Measurements from ENCODE around the gene PCOLCE2. TPM values are rescaled to one million over a fixed set of nuclear protein-coding genes. Genes with fewer than 3 reads are reported as not detected.
"Not testable (repeated sequence)": the region's sequence is repeated elsewhere in the genome, so short reads cannot be mapped to it uniquely, and the experiment has no call there.

Gene PCOLCE2
- total RNA-seq, 1 experiment from 2014 or later = 23.9 TPM

- Histone ChIP-seq H3K36me3 (ENCODE audit: low read depth, low read length) (no peaks in the 10 kb centered on the region), H3F3A (ENCODE audit: low read length, unreplicated experiment) (no peaks in the 10 kb centered on the region), H2AFZ (ENCODE audit: low read length) (no peak overlapping the region), H4K20me1 (ENCODE audit: low read length) (no peaks in the 10 kb centered on the region), H3K9me3 (ENCODE audit: low read length) (no peaks in the 10 kb centered on the region), H3K9me2 (replicated peaks; ENCODE audit: low read length) (no peaks in the 10 kb centered on the region), H3K27me3 (ENCODE audit: low read length) (no peaks in the 10 kb centered on the region), H3K9ac (ENCODE audit: low read length) (no peak overlapping the region), H3K4me1 (ENCODE audit: insufficient read depth, low read length) (peaks cover 17% of the 10 kb centered on the region), H3K27ac (ENCODE audit: low read length) (peak overlapping the region; percentile 53), H3K79me2 (ENCODE audit: low read length) (0 out of 2 replicates have a peak, but pooled peaks cover 6% of the 10 kb centered on the region), H3K4me3 (ENCODE audit: low read length) (peak overlapping the region; percentile 78; the same call in 1 of the 2 replicates), H3K4me2 (ENCODE audit: low read length) (peak overlapping the region; percentile 92)
- BruUV-seq (replicated peaks) = no TSS peak
- CTCF ChIA-PET = no interaction called here
- POLR2A ChIA-PET (ENCODE audit: unreplicated experiment) = interaction anchor here (0.7 kb wide), 1 partner anchor 278 kb away, joined by 7 read pairs; no protein-coding TSS in a partner anchor
- ATAC-seq (peak; percentile 53), DNase-seq (peak; percentile 78)
- TF ChIP-seq, protein P1, sequence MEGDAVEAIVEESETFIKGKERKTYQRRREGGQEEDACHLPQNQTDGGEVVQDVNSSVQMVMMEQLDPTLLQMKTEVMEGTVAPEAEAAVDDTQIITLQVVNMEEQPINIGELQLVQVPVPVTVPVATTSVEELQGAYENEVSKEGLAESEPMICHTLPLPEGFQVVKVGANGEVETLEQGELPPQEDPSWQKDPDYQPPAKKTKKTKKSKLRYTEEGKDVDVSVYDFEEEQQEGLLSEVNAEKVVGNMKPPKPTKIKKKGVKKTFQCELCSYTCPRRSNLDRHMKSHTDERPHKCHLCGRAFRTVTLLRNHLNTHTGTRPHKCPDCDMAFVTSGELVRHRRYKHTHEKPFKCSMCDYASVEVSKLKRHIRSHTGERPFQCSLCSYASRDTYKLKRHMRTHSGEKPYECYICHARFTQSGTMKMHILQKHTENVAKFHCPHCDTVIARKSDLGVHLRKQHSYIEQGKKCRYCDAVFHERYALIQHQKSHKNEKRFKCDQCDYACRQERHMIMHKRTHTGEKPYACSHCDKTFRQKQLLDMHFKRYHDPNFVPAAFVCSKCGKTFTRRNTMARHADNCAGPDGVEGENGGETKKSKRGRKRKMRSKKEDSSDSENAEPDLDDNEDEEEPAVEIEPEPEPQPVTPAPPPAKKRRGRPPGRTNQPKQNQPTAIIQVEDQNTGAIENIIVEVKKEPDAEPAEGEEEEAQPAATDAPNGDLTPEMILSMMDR (conservative IDR thresholded peaks at IDR 0.05; ENCODE audit: low read depth, low read length) = no peak
- intact Hi-C loops (cut with micrococcal nuclease) = no loop called here
These were observed 1.9 kb downstream of the PCOLCE2 start for GRCh38 chr3:142886940-142887339.

DNA sequence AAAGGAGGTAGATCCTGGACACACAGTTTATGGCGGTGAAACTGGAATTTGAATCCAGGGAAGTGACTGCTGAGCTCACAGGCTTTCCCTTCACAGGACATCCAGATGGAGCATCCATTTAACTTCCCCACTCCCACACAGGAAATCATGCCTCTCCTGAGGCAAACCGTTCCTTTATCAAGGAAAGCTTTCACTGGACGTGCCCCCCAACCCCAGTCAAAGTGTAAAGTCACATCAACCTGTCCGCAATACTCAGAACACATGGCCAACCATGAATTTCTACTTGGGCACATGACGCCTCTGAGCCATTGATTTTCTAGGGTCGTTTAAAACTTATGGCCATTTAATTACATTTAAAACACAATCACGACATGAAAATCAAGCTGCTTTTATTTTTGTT lies 2.9 kb downstream of the PCOLCE2 start:
- 0 out of 2 replicates have a peak, but pooled peaks cover 6% of the 10 kb centered on the region for H3K79me2 ChIP-seq (ENCODE audit: low read length)
- H3K4me3 ChIP-seq (ENCODE audit: low read length) = no peak overlapping the region
- no peak overlapping the region for H2AFZ ChIP-seq (ENCODE audit: low read length)
- no peak overlapping the region for H3K27ac ChIP-seq (ENCODE audit: low read length)
- intact Hi-C loops (cut with micrococcal nuclease) = no loop called here
- H3K9ac ChIP-seq (ENCODE audit: low read length) = no peak overlapping the region
- TF ChIP-seq EZH2 (IDR thresholded peaks at IDR 0.05; ENCODE audit: low read length, unreplicated experiment) = no peak
- TF ChIP-seq, protein P1 (conservative IDR thresholded peaks at IDR 0.05; ENCODE audit: low read depth, low read length) = no peak
- no peak for TF ChIP-seq EZH2phosphoT487 (IDR thresholded peaks at IDR 0.05; ENCODE audit: borderline replicate concordance, low read length)
- POLR2A ChIA-PET (ENCODE audit: unreplicated experiment) = no interaction called here
- CTCF ChIA-PET = no interaction called here
- no peak overlapping the region for H3K4me2 ChIP-seq (ENCODE audit: low read length)
- BruUV-seq (replicated peaks) = no TSS peak
- H3K36me3 ChIP-seq (ENCODE audit: low read depth, low read length) = no peaks in the 10 kb centered on the region
- H3K9me2 ChIP-seq (replicated peaks; ENCODE audit: low read length) = no peaks in the 10 kb centered on the region
- H3K27me3 ChIP-seq (ENCODE audit: low read length) = no peaks in the 10 kb centered on the region
- H4K20me1 ChIP-seq (ENCODE audit: low read length) = no peaks in the 10 kb centered on the region
- peaks cover 17% of the 10 kb centered on the region for H3K4me1 ChIP-seq (ENCODE audit: insufficient read depth, low read length)
- H3F3A ChIP-seq (ENCODE audit: low read length, unreplicated experiment) = no peaks in the 10 kb centered on the region
- DNase-seq (no peak), ATAC-seq (no peak)
- no peaks in the 10 kb centered on the region for H3K9me3 ChIP-seq (ENCODE audit: low read length)

GRCh38 chr3:142884531-142884930 lies 4.4 kb downstream of the PCOLCE2 start:
- TF ChIP-seq EZH2phosphoT487 (IDR thresholded peaks at IDR 0.05; ENCODE audit: borderline replicate concordance, low read length) (no peak), EZH2 (IDR thresholded peaks at IDR 0.05; ENCODE audit: low read length, unreplicated experiment) (no peak)
- TF ChIP-seq, protein P1 (conservative IDR thresholded peaks at IDR 0.05; ENCODE audit: low read depth, low read length) = no peak
- 0 out of 2 replicates have a peak, but pooled peaks cover 6% of the 10 kb centered on the region for H3K79me2 ChIP-seq (ENCODE audit: low read length)
- DNase-seq (no peak), ATAC-seq (no peak)
- no peak overlapping the region for H3K9ac ChIP-seq (ENCODE audit: low read length)
- peaks cover 17% of the 10 kb centered on the region for H3K4me1 ChIP-seq (ENCODE audit: insufficient read depth, low read length)
- H4K20me1 ChIP-seq (ENCODE audit: low read length) = no peaks in the 10 kb centered on the region
- H3K9me2 ChIP-seq (replicated peaks; ENCODE audit: low read length) = no peaks in the 10 kb centered on the region
- H3K9me3 ChIP-seq (ENCODE audit: low read length) = no peaks in the 10 kb centered on the region
- H3K27ac ChIP-seq (ENCODE audit: low read length) = no peak overlapping the region
- H3K27me3 ChIP-seq (ENCODE audit: low read length) = no peaks in the 10 kb centered on the region
- BruUV-seq (replicated peaks) = no TSS peak
- H3K4me3 ChIP-seq (ENCODE audit: low read length) = no peak overlapping the region
- no peak overlapping the region for H3K4me2 ChIP-seq (ENCODE audit: low read length)
- intact Hi-C loops (cut with micrococcal nuclease) = no loop called here
- H3K36me3 ChIP-seq (ENCODE audit: low read depth, low read length) = no peaks in the 10 kb centered on the region
- ChIA-PET CTCF (no interaction called here), POLR2A (ENCODE audit: unreplicated experiment) (no interaction called here)
- H2AFZ ChIP-seq (ENCODE audit: low read length) = no peak overlapping the region
- H3F3A ChIP-seq (ENCODE audit: low read length, unreplicated experiment) = no peaks in the 10 kb centered on the region

- CTCF ChIA-PET; BruUV-seq (replicated peaks): not testable (repeated sequence)
These were observed 5.3 kb downstream of the PCOLCE2 start for GRCh38 chr3:142883534-142883933.

More at GRCh38 chr3:142883534-142883933, 5.3 kb downstream of the PCOLCE2 start:
- H2AFZ ChIP-seq (ENCODE audit: low read length); H3K9ac ChIP-seq (ENCODE audit: low read length); H3K27me3 ChIP-seq (ENCODE audit: low read length); POLR2A ChIA-PET (ENCODE audit: unreplicated experiment); H3K79me2 ChIP-seq (ENCODE audit: low read length); DNase-seq; H3F3A ChIP-seq (ENCODE audit: low read length, unreplicated experiment); H3K27ac ChIP-seq (ENCODE audit: low read length); H4K20me1 ChIP-seq (ENCODE audit: low read length); H3K9me3 ChIP-seq (ENCODE audit: low read length); H3K9me2 ChIP-seq (replicated peaks; ENCODE audit: low read length); H3K4me2 ChIP-seq (ENCODE audit: low read length); H3K4me3 ChIP-seq (ENCODE audit: low read length); H3K36me3 ChIP-seq (ENCODE audit: low read depth, low read length); ATAC-seq; intact Hi-C loops (cut with micrococcal nuclease): not testable (repeated sequence)
- peaks cover 17% of the 10 kb centered on the region for H3K4me1 ChIP-seq (ENCODE audit: insufficient read depth, low read length)

Measured in PC-3 (cell line).